ENCODE measurements around the gene ERF.

DNA sequence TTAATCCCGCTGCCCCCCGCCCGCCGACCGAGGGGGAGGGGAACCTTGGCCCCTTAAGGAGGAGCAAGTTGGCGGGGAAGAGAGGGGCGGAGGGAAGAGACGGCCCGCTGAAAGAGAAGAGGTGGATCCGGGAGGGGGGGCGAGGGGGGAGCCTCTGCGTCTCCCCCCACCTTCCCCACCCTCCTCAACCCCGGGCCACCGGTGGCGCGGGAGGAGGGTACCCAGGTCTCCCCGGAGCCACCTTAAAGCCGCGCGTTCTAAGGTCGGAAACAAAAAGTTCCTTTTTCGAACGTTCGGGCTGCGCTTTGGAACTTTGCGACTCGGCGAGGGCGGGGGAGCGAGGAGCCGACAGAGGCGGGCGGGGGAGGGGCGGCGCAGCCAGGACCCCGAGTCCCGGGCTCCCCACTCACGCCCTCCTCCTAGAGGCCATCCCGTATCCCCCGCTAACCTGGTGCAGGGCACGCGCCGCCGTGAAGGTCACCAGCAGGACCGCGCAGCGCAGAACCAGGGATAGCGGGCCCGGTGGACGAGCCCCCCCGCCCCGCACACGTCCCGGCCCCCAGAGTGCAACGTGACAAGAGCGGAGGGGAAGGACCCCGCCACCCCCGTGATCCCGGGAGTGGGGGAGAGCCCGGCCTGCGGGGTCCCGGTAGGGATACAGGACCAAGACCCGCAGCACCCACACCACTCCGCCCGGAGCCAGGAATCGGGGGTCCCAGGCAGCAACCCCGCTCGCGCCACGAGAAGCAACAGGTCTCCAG is 659 bp downstream of the ERF start:
- TF ChIP-seq POLR2A (IDR thresholded peaks at IDR 0.05; ENCODE audit: low read depth, low read length) (no peak), TAF1 (IDR thresholded peaks at IDR 0.05; ENCODE audit: low read depth, low read length) (no peak)
